ENCODE data around the gene SLC25A48.

The SLC25A48 gene

DNA sequence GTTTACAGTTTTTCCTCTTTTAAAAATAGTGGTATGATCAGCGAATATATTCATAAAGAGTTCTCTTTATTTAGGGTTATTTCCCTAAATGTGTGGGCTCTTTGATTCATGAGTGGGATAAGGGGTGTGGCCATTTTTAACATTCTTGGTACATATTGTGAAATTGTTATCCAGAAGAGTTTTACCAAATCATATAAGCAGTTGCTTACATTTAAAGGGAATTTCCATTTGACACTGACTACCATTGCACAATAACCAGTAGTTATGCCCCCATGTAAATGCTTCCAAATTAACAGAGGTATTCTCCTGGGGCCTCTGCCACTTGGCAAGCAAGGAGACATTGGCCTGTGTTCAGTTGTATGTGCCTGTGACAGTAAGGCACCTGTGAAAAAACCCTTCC is 27.2 kb downstream of the SLC25A48 start:
- no peak for DNase-seq

GRCh38 chr5:135862086-135862485 is 27.6 kb downstream of the SLC25A48 start:
- no peak for DNase-seq

DNA sequence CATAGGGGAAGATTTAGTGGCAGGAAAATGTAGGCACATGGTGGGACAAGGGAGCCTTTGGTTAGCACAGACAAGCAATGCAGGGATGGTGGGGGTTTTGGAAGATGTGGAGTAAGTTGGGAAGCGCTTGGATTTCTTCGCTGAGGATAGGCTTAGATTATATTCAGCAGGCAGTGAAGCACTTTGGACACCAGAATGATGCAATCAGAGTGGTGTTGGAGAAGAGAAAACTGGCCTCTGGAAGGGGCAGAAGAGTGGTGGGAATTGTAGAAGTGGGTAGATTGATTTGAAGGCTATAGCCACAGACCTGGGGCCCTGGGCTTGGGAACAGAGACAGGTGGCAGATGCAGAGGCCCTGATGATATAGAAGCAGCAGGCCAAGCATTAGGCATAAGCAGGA is 28.3 kb downstream of the SLC25A48 start:
- no peak for DNase-seq

DNA sequence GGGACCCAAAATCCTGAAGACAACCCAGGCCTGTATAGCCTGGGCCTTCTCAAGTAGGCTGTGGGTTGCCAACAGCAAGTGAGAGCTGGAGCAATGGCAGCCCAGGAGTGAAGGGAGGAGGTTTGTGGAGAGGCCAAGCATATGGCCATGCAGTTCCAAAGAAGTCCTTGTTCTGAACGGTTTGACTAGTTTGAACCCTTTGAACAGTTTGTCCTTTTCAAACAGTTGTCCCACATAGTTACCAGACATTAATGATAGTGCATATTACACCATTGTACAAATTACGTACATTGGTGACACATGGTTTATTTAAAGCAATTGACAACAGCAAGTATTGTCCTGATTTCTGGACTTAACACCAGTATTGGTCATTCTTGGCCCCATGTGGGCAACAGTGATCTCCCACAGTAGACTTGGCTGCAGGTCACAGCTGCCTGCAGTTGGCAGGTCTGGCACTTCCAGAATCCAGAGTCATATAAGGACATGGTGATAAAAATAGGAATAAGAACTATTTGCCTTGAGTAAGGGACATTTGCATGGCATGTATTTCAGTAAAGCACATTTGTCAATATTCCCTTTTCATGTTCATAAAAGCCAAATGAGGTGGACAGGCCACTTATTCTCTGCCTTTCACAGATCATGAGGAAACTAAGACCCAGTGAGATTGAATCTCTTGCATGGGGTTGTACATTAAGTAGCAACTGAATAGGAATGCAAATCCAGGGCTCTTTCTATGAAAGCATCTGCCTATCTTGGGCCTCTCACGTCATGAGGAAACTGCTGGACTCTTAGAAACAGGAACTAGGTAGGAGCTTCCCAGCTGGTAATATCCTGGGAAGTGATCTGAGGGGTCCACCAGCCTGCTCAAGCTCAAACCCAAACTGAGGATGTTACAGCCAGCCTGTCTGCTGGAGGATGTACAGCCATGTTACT is 30.3 kb downstream of the SLC25A48 start:
- DNase-seq: no peak

DNA sequence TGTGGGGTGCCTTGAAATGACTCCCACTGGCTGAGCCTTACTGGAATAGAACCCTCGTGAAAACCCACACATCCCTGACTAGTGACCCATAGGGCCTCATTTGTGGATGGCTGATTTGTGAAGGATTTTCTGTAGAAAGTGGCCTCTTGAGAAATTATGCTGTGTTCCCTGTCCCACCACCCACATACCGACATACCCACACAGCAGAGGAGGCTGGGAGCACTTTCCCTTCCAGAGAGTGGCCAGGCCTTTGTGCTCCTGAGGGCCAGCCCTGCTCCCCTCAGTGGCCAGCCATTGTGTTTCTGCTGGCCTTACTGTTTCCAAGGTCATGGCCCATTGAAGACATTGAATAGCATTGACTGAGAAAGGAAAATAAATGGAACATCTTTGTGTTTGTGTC is 31.6 kb downstream of the SLC25A48 start:
- DNase-seq: no peak

DNA sequence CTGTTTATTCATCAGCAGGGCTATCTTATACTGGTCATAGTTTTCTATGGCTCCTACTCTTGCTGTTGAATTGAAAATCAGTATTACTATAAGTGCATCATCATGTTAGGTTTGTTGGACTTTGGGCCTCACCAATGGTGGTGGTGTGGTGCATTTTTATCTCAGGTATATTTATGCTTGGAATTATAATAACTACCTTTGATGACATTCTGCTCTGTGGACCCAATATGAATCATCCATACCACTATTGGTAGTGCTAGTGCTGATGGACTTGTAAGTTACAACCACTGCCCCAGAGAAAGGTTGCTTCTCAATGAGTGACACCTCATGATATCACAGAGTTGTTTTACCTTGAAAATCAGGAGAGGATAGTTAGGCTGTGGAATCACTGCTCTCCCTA is 33.1 kb downstream of the SLC25A48 start:
- DNase-seq: no peak

DNA sequence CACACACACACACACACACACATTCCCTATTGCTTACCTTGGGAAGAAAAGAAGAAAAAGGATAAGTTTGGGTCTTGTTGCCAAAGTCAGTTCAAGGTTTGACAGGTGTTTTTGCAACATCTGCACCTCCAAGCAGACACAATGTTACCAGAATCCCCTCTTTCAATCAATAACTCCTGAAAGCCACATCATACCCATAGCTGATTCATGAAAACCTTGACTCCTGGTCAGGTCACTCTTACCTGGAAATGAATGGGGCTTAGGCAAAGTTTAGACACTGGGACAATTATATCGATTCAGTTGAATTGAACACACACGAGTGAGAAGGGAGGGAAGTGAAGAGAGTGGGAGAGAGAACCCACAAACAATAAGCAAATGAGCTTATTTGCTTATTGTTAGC is 34.2 kb downstream of the SLC25A48 start:
- DNase-seq: no peak

- DNase-seq: no peak
These were observed 34.8 kb downstream of the SLC25A48 start for GRCh38 chr5:135869276-135869675.

GRCh38 chr5:135869935-135870334 is 35.5 kb downstream of the SLC25A48 start:
- no peak for DNase-seq

DNA sequence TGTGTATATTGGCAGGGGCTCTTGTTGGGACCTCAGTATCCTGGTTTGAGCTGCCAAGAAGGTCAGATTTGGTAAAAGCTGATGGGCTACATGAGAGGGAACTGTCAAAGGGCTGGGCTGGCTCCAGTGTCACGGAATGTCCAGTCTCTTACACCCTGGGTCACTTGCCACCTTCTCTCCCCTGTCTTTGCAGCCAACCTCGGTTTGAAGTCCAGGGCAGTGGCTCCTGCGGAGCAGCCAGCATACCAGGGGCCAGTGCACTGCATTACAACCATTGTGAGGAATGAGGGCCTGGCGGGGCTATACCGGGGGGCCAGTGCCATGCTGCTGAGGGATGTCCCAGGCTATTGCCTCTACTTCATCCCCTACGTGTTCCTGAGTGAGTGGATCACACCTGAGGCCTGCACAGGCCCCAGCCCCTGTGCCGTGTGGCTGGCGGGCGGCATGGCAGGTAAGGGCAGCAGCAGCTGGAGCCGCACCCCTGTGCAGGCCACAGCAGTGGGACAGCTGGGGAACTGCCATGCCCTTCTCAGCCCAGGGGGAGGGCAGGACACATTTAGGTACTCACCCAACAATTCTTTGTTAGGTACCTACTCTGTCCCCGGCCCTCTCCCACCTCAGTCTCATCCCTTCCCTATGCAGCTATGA is 36.9 kb downstream of the SLC25A48 start:
- no peak for DNase-seq

GRCh38 chr5:135873831-135874230 is 39.4 kb downstream of the SLC25A48 start:
- DNase-seq: no peak

DNA sequence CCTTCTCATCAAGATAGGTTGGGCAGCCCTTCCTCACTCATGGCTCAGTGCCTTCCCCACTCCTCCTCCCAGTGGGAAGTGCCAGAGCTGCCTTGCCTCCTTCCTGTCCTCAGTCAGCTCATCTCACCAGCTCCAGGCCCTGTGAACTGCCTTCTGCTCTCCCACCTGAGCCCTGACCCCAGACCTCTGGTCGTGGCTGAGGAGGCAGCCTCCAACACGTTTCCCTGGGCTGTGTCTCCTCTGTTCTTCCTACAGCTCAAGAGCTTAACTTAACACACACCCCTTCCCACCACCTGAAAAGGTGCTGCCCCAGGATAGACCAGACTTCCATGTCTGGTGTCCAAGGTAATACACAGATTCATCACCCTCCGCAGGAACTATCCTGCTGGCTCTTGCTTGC is 40.0 kb downstream of the SLC25A48 start:
- DNase-seq: no peak

GRCh38 chr5:135875567-135875966 is 41.1 kb downstream of the SLC25A48 start:
- no peak for DNase-seq

- no peak for DNase-seq
These were observed 41.7 kb downstream of the SLC25A48 start for GRCh38 chr5:135876146-135876545.

GRCh38 chr5:135877570-135878155 is 43.2 kb downstream of the SLC25A48 start:
- DNase-seq: no peak

- no peak for DNase-seq
These were observed 43.7 kb downstream of the SLC25A48 start for GRCh38 chr5:135878156-135878620.

GRCh38 chr5:135879591-135879990 is 45.1 kb downstream of the SLC25A48 start:
- no peak for DNase-seq

GRCh38 chr5:135880278-135880677 is 45.8 kb downstream of the SLC25A48 start:
- no peak for DNase-seq

GRCh38 chr5:135880801-135881200 is 46.3 kb downstream of the SLC25A48 start:
- DNase-seq: no peak

GRCh38 chr5:135881244-135881643 is 46.8 kb downstream of the SLC25A48 start:
- DNase-seq: no peak

DNA sequence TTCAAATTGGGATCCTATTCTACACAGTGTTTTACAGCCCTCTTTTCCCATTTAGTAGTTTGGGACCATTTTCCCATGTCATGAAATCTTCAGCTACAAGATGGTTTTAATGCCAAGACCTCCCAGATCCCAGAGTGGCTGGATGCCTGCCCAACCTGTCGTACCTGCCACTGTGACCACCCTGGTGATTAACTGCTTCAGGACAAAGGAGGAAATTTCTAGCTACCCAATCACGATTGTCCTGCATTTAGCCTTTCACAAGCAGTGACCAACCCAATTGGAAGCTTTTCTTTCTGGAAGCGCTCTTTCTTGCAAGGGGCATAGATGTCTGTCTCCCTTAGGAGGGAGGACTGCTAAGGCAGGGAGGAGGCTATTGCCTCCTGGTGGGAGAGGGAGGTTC is 47.4 kb downstream of the SLC25A48 start:
- DNase-seq: no peak

GRCh38 chr5:135883026-135883425 is 48.6 kb downstream of the SLC25A48 start:
- no peak for DNase-seq

GRCh38 chr5:135883441-135883840 is 49.0 kb downstream of the SLC25A48 start:
- no peak for DNase-seq

- no peak for DNase-seq
These were observed 50.6 kb downstream of the SLC25A48 start for GRCh38 chr5:135885031-135885430.
